ENCODE measurements around the gene ZAR1.

DNA sequence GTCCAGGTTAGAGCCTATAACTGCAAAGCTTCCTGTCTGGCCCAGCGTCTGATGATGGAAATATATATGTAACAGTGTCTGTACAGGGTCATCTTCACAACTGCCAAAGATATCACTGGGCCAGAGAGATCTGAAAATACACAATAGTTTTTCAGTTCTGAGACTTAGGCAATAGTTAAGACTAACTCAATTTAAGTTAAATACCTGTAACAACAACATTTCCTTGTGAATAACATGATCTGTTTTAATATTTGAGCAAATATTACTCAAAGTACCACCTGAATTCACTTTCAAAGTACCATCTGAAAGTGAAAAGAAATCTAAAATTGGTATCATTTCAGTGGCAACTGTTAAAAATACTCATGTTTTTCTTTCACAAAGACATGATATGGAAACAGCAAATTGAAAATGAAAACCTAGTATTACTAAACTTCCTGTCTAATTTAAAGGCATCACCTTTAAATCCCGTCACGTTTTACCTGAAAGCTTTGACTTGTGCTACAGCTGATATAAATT, 9.6 kb downstream of the ZAR1 start:
- no peak for TF ChIP-seq EZH2phosphoT487 (IDR thresholded peaks at IDR 0.05; ENCODE audit: borderline replicate concordance, low read depth, low read length)
- TF ChIP-seq, protein P1, sequence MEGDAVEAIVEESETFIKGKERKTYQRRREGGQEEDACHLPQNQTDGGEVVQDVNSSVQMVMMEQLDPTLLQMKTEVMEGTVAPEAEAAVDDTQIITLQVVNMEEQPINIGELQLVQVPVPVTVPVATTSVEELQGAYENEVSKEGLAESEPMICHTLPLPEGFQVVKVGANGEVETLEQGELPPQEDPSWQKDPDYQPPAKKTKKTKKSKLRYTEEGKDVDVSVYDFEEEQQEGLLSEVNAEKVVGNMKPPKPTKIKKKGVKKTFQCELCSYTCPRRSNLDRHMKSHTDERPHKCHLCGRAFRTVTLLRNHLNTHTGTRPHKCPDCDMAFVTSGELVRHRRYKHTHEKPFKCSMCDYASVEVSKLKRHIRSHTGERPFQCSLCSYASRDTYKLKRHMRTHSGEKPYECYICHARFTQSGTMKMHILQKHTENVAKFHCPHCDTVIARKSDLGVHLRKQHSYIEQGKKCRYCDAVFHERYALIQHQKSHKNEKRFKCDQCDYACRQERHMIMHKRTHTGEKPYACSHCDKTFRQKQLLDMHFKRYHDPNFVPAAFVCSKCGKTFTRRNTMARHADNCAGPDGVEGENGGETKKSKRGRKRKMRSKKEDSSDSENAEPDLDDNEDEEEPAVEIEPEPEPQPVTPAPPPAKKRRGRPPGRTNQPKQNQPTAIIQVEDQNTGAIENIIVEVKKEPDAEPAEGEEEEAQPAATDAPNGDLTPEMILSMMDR (conservative IDR thresholded peaks at IDR 0.05; ENCODE audit: low read length): no peak
